ENCODE results near the gene GSTM2.
"Not testable (repeated sequence)": the region's sequence is repeated elsewhere in the genome, so short reads cannot be mapped to it uniquely, and the experiment has no call there.

Gene GSTM2

DNA sequence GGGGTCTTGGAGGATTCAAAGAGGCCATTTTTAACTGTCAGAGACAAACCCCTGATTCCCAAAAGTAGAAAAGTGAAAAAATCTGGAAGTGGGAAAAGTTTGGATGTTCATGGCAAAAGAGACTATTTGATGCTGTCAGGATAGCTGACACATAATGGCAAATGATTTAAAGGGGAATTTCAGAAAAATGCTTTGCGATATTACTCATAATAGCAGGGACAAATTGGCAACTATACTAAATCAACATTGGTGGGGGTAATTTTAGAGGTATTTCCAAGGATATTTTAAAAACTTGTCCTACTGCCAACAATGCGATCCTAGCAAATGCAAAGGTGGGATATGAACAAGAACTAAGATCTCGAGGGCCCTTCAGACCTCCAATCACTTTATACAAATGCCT, 17.2 kb upstream of the GSTM2 start:
- DNase-seq, result no peak

GRCh38 chr1:109652402-109652801, 15.5 kb upstream of the GSTM2 start:
- DNase-seq, result no peak

DNA sequence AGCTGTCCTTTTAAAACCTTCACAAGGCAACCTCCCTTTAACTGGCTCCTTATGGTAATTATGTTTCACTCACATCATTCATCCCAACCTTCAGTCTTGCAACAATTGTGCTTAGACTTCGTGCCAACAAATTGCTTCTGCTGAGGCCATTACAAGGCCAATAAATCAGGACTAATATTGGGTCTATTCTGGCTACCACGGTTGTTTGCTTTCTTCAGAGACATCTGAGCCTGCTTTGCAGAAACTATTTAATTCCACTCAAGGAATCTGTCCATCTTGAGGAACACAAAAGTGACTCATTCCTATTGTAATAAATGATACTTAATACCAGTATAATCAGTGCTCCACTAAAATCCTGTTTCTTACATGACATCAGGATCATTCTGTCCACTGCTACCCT, 14.6 kb upstream of the GSTM2 start:
- DNase-seq, result no peak

GRCh38 chr1:109654519-109654918, 13.3 kb upstream of the GSTM2 start:
- DNase-seq, result no peak

- DNase-seq, result peak; percentile 46
Observed at GRCh38 chr1:109655615-109656519, 12.0 kb upstream of the GSTM2 start, which contains the start of gene GSTM4. GSTM4 (plus strand) TSS chr1:109656099; CDS start chr1:109656390, 291 bp downstream.

DNA sequence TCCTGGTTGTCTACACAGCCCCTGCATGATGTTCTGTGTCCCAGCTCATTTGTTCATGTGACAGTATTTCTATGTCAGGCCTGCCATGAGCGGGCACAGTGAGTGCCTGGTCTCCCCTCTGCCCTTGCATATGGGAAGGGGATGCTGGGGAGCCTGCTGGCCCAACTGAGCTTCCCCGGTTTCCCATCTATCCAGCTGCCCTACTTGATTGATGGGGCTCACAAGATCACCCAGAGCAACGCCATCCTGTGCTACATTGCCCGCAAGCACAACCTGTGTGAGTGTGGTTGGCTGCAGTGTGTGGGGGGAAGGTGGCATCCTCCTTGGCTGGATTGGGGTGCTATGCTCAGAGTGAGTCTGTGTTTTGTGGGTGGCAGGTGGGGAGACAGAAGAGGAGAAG, 10.5 kb upstream of the GSTM2 start:
- no peak for DNase-seq

DNA sequence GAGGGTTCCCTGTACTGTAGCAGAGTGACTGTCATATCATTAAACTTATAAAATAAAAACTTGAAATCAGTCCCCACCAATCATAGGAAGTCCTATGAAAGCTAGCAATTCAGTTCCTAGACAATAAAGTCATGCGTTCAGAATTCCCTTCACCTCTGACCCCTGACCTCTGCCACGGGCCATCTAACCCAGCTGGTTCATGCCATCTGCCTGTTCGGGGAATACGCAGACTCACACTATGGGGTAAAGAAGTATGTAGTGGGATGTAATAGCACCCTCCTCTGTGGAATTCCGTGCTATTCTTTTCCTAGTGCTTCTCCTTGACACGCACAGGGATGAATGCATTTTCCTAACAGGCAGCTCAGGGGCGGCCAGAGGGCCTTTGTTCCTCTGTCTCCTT, 9.9 kb upstream of the GSTM2 start:
- no peak for DNase-seq

GRCh38 chr1:109658533-109659042, 9.3 kb upstream of the GSTM2 start:
- no peak for DNase-seq

DNA sequence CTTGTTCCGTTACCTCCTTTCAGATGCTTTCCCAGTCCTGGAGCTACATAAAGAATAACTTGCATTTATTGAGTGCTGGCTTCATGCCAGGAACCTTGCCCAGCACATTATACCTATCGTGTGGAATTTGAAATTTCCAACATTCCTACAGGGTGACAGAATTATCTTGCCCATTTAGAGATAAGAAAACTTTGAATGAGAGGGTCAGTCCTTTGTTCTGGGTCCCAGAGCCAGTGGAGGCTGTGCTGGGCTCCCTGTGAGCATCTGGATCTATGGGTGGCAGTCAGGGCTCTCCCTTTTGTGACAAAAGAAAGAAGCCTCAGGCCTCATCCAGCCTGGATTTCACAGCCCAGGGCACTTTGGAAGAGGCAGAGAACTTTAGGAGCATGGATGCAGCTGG, 8.7 kb upstream of the GSTM2 start:
- DNase-seq, result no peak

DNA sequence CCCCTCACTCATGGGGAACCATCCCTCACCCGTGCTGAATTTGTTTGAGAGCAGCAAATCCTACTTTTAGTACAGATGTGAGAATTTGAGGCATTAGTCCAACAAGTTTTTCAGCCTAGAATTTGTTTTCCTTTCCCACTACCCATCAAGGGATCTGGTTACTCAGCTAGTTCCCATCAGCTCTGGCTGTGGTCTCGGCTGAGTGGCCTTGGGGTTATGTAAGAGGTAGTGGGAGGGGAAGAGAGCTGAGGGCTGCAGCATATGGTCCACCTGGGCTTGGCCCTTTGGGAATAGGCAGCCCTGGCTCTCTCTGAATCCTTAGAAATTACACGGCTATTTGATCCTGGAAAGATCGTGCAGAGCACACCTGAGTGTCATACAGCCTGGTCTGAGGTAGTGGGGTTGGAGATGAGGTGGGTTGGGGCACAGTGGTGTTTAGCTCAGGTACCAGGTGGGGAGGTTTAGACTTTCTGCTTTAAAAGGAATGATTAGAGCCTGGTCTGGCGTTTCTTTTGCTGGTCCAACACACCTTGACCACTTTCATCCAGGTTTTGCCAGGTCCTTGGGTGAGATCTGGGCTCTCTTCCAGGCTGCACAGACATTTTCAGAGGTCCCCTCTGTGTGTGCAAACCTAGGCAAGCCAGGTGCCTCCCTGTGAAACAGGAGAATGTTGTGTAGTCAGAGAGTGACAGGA, 7.7 kb upstream of the GSTM2 start:
- no peak for DNase-seq

- DNase-seq, result not testable (repeated sequence)
Observed at GRCh38 chr1:109660691-109661026, 7.2 kb upstream of the GSTM2 start.

- DNase-seq, result no peak
Observed at GRCh38 chr1:109661391-109661790, 6.5 kb upstream of the GSTM2 start.

- DNase-seq, result no peak
Observed at GRCh38 chr1:109664671-109665070, 3.2 kb upstream of the GSTM2 start.

DNA sequence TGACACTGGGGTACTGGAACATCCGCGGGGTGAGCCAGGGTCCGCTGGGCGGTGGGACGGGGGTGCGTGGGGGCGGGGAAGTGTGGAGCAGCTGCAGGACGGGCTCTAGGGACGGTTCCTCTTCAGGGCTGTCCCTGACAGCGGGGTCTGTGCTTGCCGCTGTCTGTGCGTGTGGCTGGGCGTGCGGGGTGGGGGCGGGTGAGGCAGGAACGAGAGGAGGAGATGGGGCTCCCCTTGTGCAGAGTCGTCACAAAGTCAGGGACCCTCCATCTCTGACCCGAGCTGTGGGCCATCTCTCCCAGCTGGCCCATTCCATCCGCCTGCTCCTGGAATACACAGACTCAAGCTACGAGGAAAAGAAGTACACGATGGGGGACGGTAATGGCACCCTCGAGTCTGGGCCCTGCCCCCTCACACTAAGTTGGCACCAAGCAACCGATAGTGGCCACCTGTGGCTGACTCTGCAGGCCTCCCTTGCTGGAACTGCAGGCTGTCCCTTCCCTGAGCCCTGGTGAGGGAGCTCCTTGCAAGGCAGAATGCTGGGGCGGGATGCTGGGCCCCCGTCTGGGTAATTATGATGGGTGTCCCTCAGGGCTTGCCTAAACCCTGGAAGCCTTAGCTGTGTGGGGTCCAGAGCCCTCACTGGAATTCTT, 392 bp downstream of the GSTM2 start:
- no peak for DNase-seq

GRCh38 chr1:109669246-109669948, 1.5 kb downstream of the GSTM2 start:
- no peak for DNase-seq

DNA sequence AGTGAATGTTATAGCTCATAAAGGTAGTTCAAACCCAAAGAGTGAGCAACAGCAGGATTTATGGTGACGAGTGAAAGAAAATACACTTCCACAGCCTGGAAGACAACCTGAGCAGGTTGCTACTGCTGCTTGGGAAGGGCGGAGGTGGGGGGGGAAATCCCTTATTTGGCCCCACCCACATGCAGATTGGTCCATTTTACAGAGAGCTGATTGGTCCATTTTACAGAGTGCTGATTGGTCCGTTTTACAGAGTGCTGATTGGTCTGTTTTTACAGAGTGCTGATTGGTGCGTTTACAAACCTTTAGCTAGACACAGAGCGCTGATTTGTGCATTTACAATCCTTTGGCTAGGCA, 2.1 kb downstream of the GSTM2 start:
- DNase-seq, result not testable (repeated sequence)

- DNase-seq, result no peak
Observed at GRCh38 chr1:109671067-109671466, 3.2 kb downstream of the GSTM2 start.

DNA sequence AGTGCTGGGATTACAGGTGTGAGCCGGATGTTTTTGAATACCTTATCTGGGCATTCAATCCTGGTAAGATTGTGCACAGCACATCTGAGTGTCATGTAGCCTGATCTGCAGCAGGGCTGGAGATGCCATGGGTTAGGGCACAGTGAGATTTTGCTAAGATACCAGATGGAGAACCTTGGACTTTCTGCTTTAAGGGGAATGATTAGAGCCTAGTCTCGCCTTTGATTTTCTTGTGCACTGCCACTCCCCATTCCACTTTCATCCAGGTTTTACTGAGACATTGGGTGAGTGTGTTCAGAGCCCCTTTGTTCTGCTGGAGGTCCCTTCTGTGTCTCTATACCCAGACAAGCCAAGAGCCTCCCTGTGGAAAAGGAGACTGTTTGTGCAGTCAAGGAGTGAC, 6.0 kb downstream of the GSTM2 start:
- DNase-seq, result not testable (repeated sequence)

GRCh38 chr1:109676683-109677381, 9.0 kb downstream of the GSTM2 start:
- DNase-seq, result not testable (repeated sequence)

DNA sequence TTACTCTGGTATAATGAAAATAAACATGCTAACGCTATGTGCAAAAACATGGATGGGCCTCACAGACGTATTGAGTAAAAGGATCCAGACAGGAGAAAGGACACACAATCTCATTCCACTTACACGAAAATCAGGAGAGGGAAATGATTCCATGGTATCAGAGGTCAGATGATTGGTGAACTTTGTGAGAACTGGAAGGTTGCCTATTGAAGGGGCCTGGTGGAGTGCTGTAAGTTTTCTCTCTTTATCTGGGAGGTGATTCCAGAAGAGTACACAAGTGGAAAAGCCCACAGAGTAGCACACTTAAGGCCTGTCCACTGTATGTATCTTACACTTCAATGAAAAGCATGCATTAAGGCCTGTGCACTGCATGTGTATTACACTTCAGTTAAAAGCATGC, 9.6 kb downstream of the GSTM2 start:
- no peak for DNase-seq

DNA sequence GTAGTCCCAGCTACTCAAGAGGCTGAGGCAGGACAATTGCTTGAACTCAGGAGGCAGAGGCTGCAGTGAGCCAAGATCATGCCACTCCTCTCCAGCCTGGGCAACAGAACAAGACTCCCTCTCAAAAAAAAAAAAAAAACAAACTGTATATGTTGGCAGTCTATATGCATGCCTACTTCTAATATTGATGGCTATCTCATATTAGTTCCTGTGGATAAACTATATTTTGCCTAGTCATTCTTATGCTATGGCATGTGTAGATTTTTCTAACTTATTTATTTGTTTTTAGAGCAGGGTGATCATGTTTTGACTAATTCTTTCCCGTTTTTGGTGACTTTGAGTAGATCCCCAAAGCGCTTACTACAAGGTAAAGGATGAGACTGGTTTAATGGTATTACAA, 10.8 kb downstream of the GSTM2 start:
- not testable (repeated sequence) for DNase-seq

DNA sequence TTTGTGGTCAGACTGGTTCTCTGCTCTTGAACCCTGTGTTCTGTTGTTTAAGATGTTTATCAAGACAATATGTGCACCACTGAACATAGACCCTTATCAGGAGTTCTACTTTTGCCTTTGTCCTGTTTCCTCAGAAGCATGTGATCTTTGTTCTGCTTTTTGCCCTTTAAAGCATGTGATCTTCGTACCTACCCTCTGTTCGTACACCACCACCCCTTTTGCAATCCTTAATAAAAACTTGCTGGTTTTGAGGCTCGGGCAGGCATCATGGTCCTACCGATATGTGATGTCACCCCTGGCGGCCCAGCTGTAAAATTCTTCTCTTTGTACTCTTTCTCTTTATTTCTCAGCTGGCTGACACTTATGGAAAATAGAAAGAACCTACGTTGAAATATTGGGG, 16.9 kb downstream of the GSTM2 start:
- DNase-seq, result not testable (repeated sequence)
